SU-DHL-6 (cell line): ENCODE data around the gene VAPB.

Experiments
- H2AFZ ChIP-seq: fragments of 200-600 bp; sonication (generic); 2 replicates; pipeline ENCODE4 v1.6.1; 2014; ENCODE audit warnings: low read depth, mild to moderate bottlenecking, moderate library complexity, mixed read lengths, antibody characterized with exemption, low read length; ENCODE audit not compliant: severe bottlenecking
- H3F3A ChIP-seq: fragments of 200-600 bp; shearing (Covaris generic); 2 replicates; pipeline ENCODE4 v1.6.0; 2016; ENCODE audit warnings: antibody characterized with exemption, mild to moderate bottlenecking; ENCODE audit not compliant: insufficient read depth
- H3K27ac ChIP-seq: fragments of 200-600 bp; sonication (generic); 2 replicates; pipeline ENCODE4 v1.5.1; 2016; ENCODE audit warnings: low read depth, mild to moderate bottlenecking, low read length, moderate library complexity, mixed read lengths
- H3K27me3 ChIP-seq: fragments of 200-600 bp; sonication (generic), shearing (Covaris generic); 2 replicates; pipeline ENCODE4 v1.6.0; 2014; ENCODE audit warnings: mild to moderate bottlenecking, low read length
- H3K36me3 ChIP-seq: fragments of 200-600 bp; sonication (generic); 2 replicates; pipeline ENCODE4 v1.6.1; 2014; ENCODE audit warnings: mild to moderate bottlenecking, low read length, mixed read lengths
- H3K4me2 ChIP-seq: fragments of 300-600, 200-600 bp; shearing (Covaris generic), sonication (generic); 2 replicates; pipeline ENCODE4 v1.6.0; 2014; ENCODE audit warnings: low read length, low read depth, mild to moderate bottlenecking; ENCODE audit not compliant: poor library complexity, severe bottlenecking
- H3K4me3 ChIP-seq: fragments of 200-600 bp; sonication (generic); 2 replicates; pipeline ENCODE4 v1.5.1; 2014; ENCODE audit warnings: antibody characterized with exemption, low read length, mild to moderate bottlenecking, mixed read lengths; ENCODE audit not compliant: insufficient read depth, poor library complexity, severe bottlenecking
- H3K79me2 ChIP-seq: fragments of 200-600 bp; sonication (generic); 2 replicates; pipeline ENCODE4 v1.6.1; 2014; ENCODE audit warnings: mild to moderate bottlenecking, low read length, moderate library complexity; ENCODE audit not compliant: insufficient read depth
- H3K9ac ChIP-seq: fragments of 200-600 bp; sonication (generic); 2 replicates; pipeline ENCODE4 v1.7.0; 2014; ENCODE audit warnings: mild to moderate bottlenecking, low read length
- H3K9me2 ChIP-seq: fragments of 200-600 bp; sonication (generic); replicated peaks from 2 replicates; pipeline ENCODE4 v1.6.1; 2014; ENCODE audit warnings: low read length; ENCODE audit not compliant: insufficient read depth
- H3K9me3 ChIP-seq: fragments of 200-600 bp; sonication (generic); 2 replicates; pipeline ENCODE4 v1.6.1; 2014; ENCODE audit warnings: low read length, mixed read lengths; ENCODE audit not compliant: insufficient read depth
- H4K20me1 ChIP-seq: fragments of 200-600 bp; sonication (generic); 2 replicates; pipeline ENCODE4 v1.6.1; 2014; ENCODE audit warnings: low read depth, mild to moderate bottlenecking, antibody characterized with exemption, low read length, moderate library complexity, mixed read lengths
- EZH2phosphoT487 ChIP-seq: fragments of 200-600 bp; sonication (generic), shearing (Covaris generic); conservative IDR thresholded peaks from 2 replicates; pipeline ENCODE4 v1.6.1; 2018; ENCODE audit warnings: mild to moderate bottlenecking, antibody characterized with exemption, low read length, moderate library complexity, mixed read lengths
- TF ChIP-seq, protein P1 (sequence below): fragments of 200-600 bp; sonication (generic); IDR thresholded peaks from one replicate; pipeline ENCODE4 v1.5.1; 2017; ENCODE audit warnings: antibody characterized with exemption, mild to moderate bottlenecking, low read length, moderate library complexity; ENCODE audit not compliant: insufficient read depth, poor library complexity, severe bottlenecking

Gene VAPB

DNA sequence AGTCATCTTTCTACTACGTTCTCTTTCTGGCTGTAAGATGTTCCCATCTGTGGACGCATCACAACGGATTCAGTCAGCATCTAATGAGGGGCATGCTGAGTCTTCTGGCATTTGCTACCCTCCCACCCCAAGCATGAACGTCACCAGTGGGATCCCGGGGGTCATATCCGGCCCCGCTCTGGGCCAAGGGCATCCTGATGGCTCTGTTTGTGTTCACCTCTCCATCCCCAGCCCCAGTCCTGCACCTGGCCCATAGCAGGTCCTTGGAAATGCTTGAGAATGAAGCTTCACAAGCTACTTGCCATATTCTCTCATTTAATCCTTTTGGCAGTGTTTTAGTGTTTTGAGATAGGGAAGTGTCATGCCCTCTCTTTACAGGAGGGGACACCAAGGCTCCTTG lies 111.2 kb downstream of the VAPB start:
- H4K20me1 ChIP-seq = no peaks in the 10 kb centered on the region
- no peaks in the 10 kb centered on the region for H3K36me3 ChIP-seq
- H2AFZ ChIP-seq = no peak overlapping the region
- H3K9me3 ChIP-seq = peaks cover 12% of the 10 kb centered on the region
- no peaks in the 10 kb centered on the region for H3K27me3 ChIP-seq
- H3K79me2 ChIP-seq = no peaks in the 10 kb centered on the region
- no peaks in the 10 kb centered on the region for H3K9me2 ChIP-seq
- no peak overlapping the region for H3K4me2 ChIP-seq
- no peak overlapping the region for H3K4me3 ChIP-seq
- no peak overlapping the region for H3K27ac ChIP-seq
- H3F3A ChIP-seq = no peaks in the 10 kb centered on the region
- no peak overlapping the region for H3K9ac ChIP-seq
- TF ChIP-seq, protein P1, sequence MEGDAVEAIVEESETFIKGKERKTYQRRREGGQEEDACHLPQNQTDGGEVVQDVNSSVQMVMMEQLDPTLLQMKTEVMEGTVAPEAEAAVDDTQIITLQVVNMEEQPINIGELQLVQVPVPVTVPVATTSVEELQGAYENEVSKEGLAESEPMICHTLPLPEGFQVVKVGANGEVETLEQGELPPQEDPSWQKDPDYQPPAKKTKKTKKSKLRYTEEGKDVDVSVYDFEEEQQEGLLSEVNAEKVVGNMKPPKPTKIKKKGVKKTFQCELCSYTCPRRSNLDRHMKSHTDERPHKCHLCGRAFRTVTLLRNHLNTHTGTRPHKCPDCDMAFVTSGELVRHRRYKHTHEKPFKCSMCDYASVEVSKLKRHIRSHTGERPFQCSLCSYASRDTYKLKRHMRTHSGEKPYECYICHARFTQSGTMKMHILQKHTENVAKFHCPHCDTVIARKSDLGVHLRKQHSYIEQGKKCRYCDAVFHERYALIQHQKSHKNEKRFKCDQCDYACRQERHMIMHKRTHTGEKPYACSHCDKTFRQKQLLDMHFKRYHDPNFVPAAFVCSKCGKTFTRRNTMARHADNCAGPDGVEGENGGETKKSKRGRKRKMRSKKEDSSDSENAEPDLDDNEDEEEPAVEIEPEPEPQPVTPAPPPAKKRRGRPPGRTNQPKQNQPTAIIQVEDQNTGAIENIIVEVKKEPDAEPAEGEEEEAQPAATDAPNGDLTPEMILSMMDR = no peak
- TF ChIP-seq EZH2phosphoT487 = no peak
